H1 (cell line): ENCODE results near the gene SERPINE2. TPM values are rescaled to one million over a fixed set of nuclear protein-coding genes. Genes with fewer than 3 reads are reported as not detected.

Experiments used
- CTCF ChIA-PET: fragments of 300-600 bp; sonication (Branson Sonifier 250); formaldehyde crosslinking; loops from one replicate; lab custom pipeline; 2021; ENCODE audit not compliant: partially characterized antibody; lab: Charles Lee
- POLR2A ChIA-PET: fragments of 300-600 bp; sonication (Branson Sonifier 250); formaldehyde crosslinking; loops from one replicate; lab custom pipeline; 2021; ENCODE audit warnings: inconsistent platforms; ENCODE audit not compliant: partially characterized antibody; lab: Charles Lee
- DNase-seq, 2 experiments: peaks; one replicate each; pipeline versions ENCODE4 v3.0.0 to v3.0.0-alpha.2; 2010 to 2022; ENCODE audit warnings: low spot score in 2 of 2, low read depth in 1 of 2, mixed read lengths in 1 of 2
- FAIRE-seq: peaks from 2 replicates; lab custom pipeline; 2011; peaks lifted over from hg19 to GRCh38; lab: Jason Lieb, UNC
- H2AFZ ChIP-seq: 2 replicates; pipeline ENCODE4 v1.8.1; 2012; ENCODE audit warnings: low read length, inconsistent platforms
- H2AK5ac ChIP-seq: 2 replicates; pipeline ENCODE4 v1.6.1; 2013; ENCODE audit warnings: low read depth, low read length
- H2BK120ac ChIP-seq: replicated peaks from 2 replicates; pipeline ENCODE3; 2013; ENCODE audit warnings: low read depth, low read length, inconsistent platforms
- H2BK12ac ChIP-seq: 2 replicates; pipeline ENCODE4 v1.6.1; 2013; ENCODE audit warnings: low read depth, low read length
- H2BK15ac ChIP-seq: 2 replicates; pipeline ENCODE4 v1.6.1; 2013; ENCODE audit warnings: low read length
- H2BK20ac ChIP-seq: 2 replicates; pipeline ENCODE4 v1.6.1; 2013; ENCODE audit warnings: low read length
- H2BK5ac ChIP-seq: 2 replicates; pipeline ENCODE4 v1.6.1; 2013; ENCODE audit warnings: low read depth, low read length
- H3K14ac ChIP-seq: 2 replicates; pipeline ENCODE4 v1.6.1; 2013; ENCODE audit warnings: inconsistent platforms; ENCODE audit not compliant: insufficient read length
- H3K18ac ChIP-seq: 2 replicates; pipeline ENCODE4 v1.6.1; 2013; ENCODE audit warnings: low read length; ENCODE audit errors: extremely low read depth
- H3K23ac ChIP-seq: 2 replicates; pipeline ENCODE4 v1.6.1; 2013; ENCODE audit warnings: inconsistent platforms; ENCODE audit not compliant: insufficient read length
- H3K23me2 ChIP-seq: 2 replicates; pipeline ENCODE4 v1.6.1; 2013; ENCODE audit warnings: low read depth, low read length
- H3K27ac ChIP-seq: 2 replicates; pipeline ENCODE4 v1.6.1; 2011; ENCODE audit warnings: low read depth, low read length, inconsistent platforms
- H3K27me3 ChIP-seq, 4 experiments: replicated peaks in 1 of 4; 1 replicate in 1 of 4; 2 replicates in 3 of 4; pipeline versions ENCODE4 v1.6.1 to v1.8.1; 2011 to 2013; ENCODE audit warnings: low read length in 3 of 4, mild to moderate bottlenecking in 3 of 4, inconsistent platforms in 2 of 4, mixed read lengths in 2 of 4, moderate library complexity in 1 of 4; ENCODE audit not compliant: control insufficient read depth in 3 of 4, insufficient read depth in 3 of 4; ENCODE audit errors: extremely low read depth in 1 of 4
- H3K36me3 ChIP-seq, 4 experiments: 2 replicates each; pipeline versions ENCODE4 v1.6.1 to v1.8.1; 2011 to 2013; ENCODE audit warnings: mild to moderate bottlenecking in 4 of 4, low read length in 3 of 4, moderate library complexity in 2 of 4, control low read depth in 1 of 4, inconsistent platforms in 1 of 4; ENCODE audit not compliant: insufficient read depth in 4 of 4, control insufficient read depth in 2 of 4
- H3K4ac ChIP-seq: replicated peaks from 2 replicates; pipeline ENCODE3; 2013; ENCODE audit warnings: low read length, low read depth, mixed read lengths, inconsistent platforms; ENCODE audit not compliant: insufficient read length
- H3K4me1 ChIP-seq, 4 experiments: replicated peaks in 1 of 4; 1 replicate in 1 of 4; 2 replicates in 3 of 4; pipeline versions ENCODE4 v1.6.1 to v1.8.1; 2011 to 2013; ENCODE audit warnings: low read length in 3 of 4, inconsistent platforms in 2 of 4, mixed read lengths in 1 of 4; ENCODE audit not compliant: insufficient read depth in 4 of 4, control insufficient read depth in 3 of 4
- H3K4me2 ChIP-seq, 2 experiments: 2 replicates each; pipeline versions ENCODE4 v1.6.1 to v1.8.1; 2011 to 2013; ENCODE audit warnings: low read depth in 2 of 2, low read length in 2 of 2, control low read depth in 1 of 2, inconsistent platforms in 1 of 2, mild to moderate bottlenecking in 1 of 2; ENCODE audit not compliant: insufficient read depth in 1 of 2
- H3K4me3 ChIP-seq, 4 experiments: fragments of 200-600, 300-600 bp in 1 of 4; sonication (generic), shearing (Covaris generic), sonication (Bioruptor Twin) in 1 of 4; 2 replicates each; pipeline versions ENCODE4 v1.5.1 to v1.8.1; 2011 to 2016; ENCODE audit warnings: low read length in 4 of 4, low read depth in 3 of 4, control low read depth in 2 of 4, inconsistent platforms in 2 of 4, mild to moderate bottlenecking in 2 of 4, mixed read lengths in 1 of 4, moderate library complexity in 1 of 4; ENCODE audit not compliant: insufficient read depth in 2 of 4; ENCODE audit errors: extremely low read depth in 1 of 4
- H3K56ac ChIP-seq: replicated peaks from 2 replicates; pipeline ENCODE3; 2013; ENCODE audit warnings: low read depth, mild to moderate bottlenecking, mixed read lengths, low read length, inconsistent platforms; ENCODE audit not compliant: insufficient read length
- H3K79me1 ChIP-seq: 2 replicates; pipeline ENCODE4 v1.6.1; 2013; ENCODE audit warnings: low read depth, low read length, control low read depth
- H3K79me2 ChIP-seq, 2 experiments: 2 replicates each; pipeline versions ENCODE4 v1.6.1 to v1.8.1; 2012 to 2013; ENCODE audit warnings: low read length in 2 of 2, mild to moderate bottlenecking in 2 of 2, inconsistent platforms in 1 of 2; ENCODE audit not compliant: insufficient read depth in 2 of 2, control insufficient read depth in 1 of 2
- H3K9ac ChIP-seq, 4 experiments: replicated peaks in 1 of 4; 1 replicate in 1 of 4; 2 replicates in 3 of 4; pipeline versions ENCODE4 v1.6.1 to v1.8.1; 2011 to 2013; ENCODE audit warnings: low read depth in 3 of 4, low read length in 3 of 4, control low read depth in 2 of 4, mild to moderate bottlenecking in 2 of 4, moderate library complexity in 2 of 4, inconsistent platforms in 1 of 4; ENCODE audit errors: extremely low read depth in 1 of 4
- H3K9me3 ChIP-seq, 2 experiments: 2 replicates each; pipeline versions ENCODE4 v1.6.1 to v1.8.1; 2012 to 2013; ENCODE audit warnings: mild to moderate bottlenecking in 2 of 2, moderate library complexity in 2 of 2, control low read depth in 1 of 2, inconsistent platforms in 1 of 2, low read depth in 1 of 2, low read length in 1 of 2, mixed read lengths in 1 of 2; ENCODE audit not compliant: insufficient read depth in 2 of 2
- H4K20me1 ChIP-seq, 2 experiments: replicated peaks in 1 of 2; 2 replicates each; pipeline versions ENCODE3 to v1.8.1; 2011 to 2013; ENCODE audit warnings: inconsistent platforms in 2 of 2, low read length in 2 of 2, mild to moderate bottlenecking in 1 of 2; ENCODE audit not compliant: insufficient read depth in 2 of 2, control insufficient read depth in 1 of 2
- H4K5ac ChIP-seq: 2 replicates; pipeline ENCODE4 v1.6.1; 2013; ENCODE audit warnings: low read length, low read depth, mixed read lengths, inconsistent platforms; ENCODE audit not compliant: insufficient read length
- H4K8ac ChIP-seq: 2 replicates; pipeline ENCODE4 v1.8.0; 2013; ENCODE audit warnings: mild to moderate bottlenecking, moderate library complexity, low read length, inconsistent platforms; ENCODE audit not compliant: insufficient read depth; ENCODE audit errors: extremely low read depth
- H4K91ac ChIP-seq: replicated peaks from 2 replicates; pipeline ENCODE3; 2013; ENCODE audit warnings: low read length, mixed read lengths, inconsistent platforms; ENCODE audit not compliant: insufficient read length
- CTBP2 ChIP-seq: IDR thresholded peaks from 2 replicates; pipeline ENCODE4 v1.7.0; 2011; ENCODE audit warnings: borderline replicate concordance, mild to moderate bottlenecking, moderate library complexity, mixed read lengths, low read length; ENCODE audit not compliant: insufficient read depth, insufficient read length
- WGBS, 2 experiments: shearing (Covaris generic) in 1 of 2; methylation state at CpG; one replicate each; pipeline versions ENCODE4 v1.1.6 to v1.1.7; 2013 to 2015; ENCODE audit warnings: low lambda C conversion rate in 2 of 2, mixed read lengths in 2 of 2, inconsistent platforms in 1 of 2, low coverage in 1 of 2, missing lambda C conversion rate in 1 of 2; ENCODE audit not compliant: insufficient replicate concordance in 2 of 2, insufficient coverage in 1 of 2, insufficient read length in 1 of 2; ENCODE audit errors: extremely low coverage in 1 of 2, missing lambda C conversion rate in 1 of 2; 5-methylcytosine and 5-hydroxymethylcytosine counted together
- polyA plus RNA-seq, 7 experiments: library from polyadenylated mRNA; depleted of rRNA in 3 of 7; stranded (reverse) in 5 of 7; unstranded in 2 of 7; fragments of >200 nt in 5 of 7; fragments of 200-250 nt in 2 of 7; gene quantifications; 1 replicate in 5 of 7; 2 replicates in 1 of 7; 4 replicates in 1 of 7; pipeline versions ENCODE4 v1.2.1 to v1.2.3, GENCODE V29; 2011 to 2013; ENCODE audit warnings: missing spikeins in 2 of 7, mixed read lengths in 2 of 7
- total RNA-seq: library from RNA; stranded (reverse); fragmentation: NEBNext Ultra II Directional; extraction: Animal tissue kit (Norgen Biotek cat#: 25700); gene quantifications from 2 replicates; pipeline ENCODE4 v1.2.1, GENCODE V29; 2021

Gene SERPINE2
- total and polyA plus RNA-seq, 2 of the 8 experiments (the other 6 are each of a cell fraction or from before 2014, with no cell fraction given) = 26.2 to 76.0 TPM

DNA sequence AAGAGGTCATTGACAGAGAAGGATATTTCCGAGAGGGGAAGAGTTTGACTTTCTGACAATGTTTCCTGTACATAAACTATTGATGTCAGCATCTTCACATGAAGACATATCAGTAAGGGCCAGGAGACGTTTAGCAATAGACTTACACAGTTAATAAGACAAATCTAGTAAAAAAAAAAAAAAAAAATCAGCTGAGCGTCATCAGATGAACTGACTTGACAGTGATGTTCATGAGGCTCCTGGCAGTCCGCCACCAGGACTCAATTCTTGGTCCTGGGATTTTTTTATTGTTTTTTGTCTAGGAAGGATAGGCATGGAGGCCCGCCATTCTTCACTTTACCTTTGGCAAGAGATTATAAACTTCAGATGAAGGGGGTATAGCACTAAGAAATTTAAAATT, 67.4 kb downstream of the SERPINE2 start:
- Histone ChIP-seq H3K79me1 (no peaks in the 10 kb centered on the region), H3K23me2 (no peaks in the 10 kb centered on the region), H2BK20ac (no peak overlapping the region), H2BK12ac (no peak overlapping the region), H3K18ac (no peak overlapping the region), H3K9me3 (no peaks in the 10 kb centered on the region), H3K23ac (no peak overlapping the region), H2BK120ac (no peak overlapping the region), H3K4me2 (no peak overlapping the region), H3K56ac (no peak overlapping the region), H2AK5ac (no peak overlapping the region), H3K9ac (no peak overlapping the region), H3K27me3 (no peaks in the 10 kb centered on the region), H4K8ac (no peak overlapping the region), H3K14ac (no peak overlapping the region), H3K4me3 (no peak overlapping the region), H4K91ac (no peak overlapping the region), H3K79me2 (no peaks in the 10 kb centered on the region), H2BK5ac (no peak overlapping the region), H3K36me3 (peaks cover 0 to 15% (median 4%) of the 10 kb centered on the region in 4 experiments; a peak in 6 of 8 replicates), H4K20me1 (no peaks in the 10 kb centered on the region), H3K4me1 (no peaks in the 10 kb centered on the region), H4K5ac (no peak overlapping the region), H3K4ac (no peak overlapping the region), H2AFZ (no peak overlapping the region), H3K27ac (no peak overlapping the region), H2BK15ac (no peak overlapping the region)
- ChIA-PET POLR2A (interaction anchor here (1.0 kb wide), 1 partner anchor 18 kb away, joined by 3 read pairs; no protein-coding TSS in a partner anchor), CTCF (interaction anchor here (0.7 to 18.2 kb wide), 21 partner anchors 9 to 397 kb away, joined by 3 to 282 read pairs (median 6); no protein-coding TSS in a partner anchor)
- WGBS, 2 experiments = 86% methylated on average over 5 of the region's 5 CpGs; no CpG with 5 or more reads in 1 of the 2 experiments
- no peak for FAIRE-seq
- no peak for DNase-seq
- TF ChIP-seq CTBP2 = no peak
